ENCODE results near the gene IGF2.
"Not testable (repeated sequence)": the region's sequence is repeated elsewhere in the genome, so short reads cannot be mapped to it uniquely, and the experiment has no call there.

IGF2 gene

GRCh38 chr11:2128511-2129307 lies 10.5 kb downstream of the IGF2 start:
- Histone ChIP-seq H3K9ac (ENCODE audit: low read length) (no peak overlapping the region), H3K4me3 (ENCODE audit: low read depth, low read length) (no peak overlapping the region), H3K36me3 (ENCODE audit: control insufficient read depth, insufficient read depth, low read length) (no peaks in the 10 kb centered on the region), H3K9me3 (ENCODE audit: control insufficient read depth, insufficient read depth, low read depth, low read length) (no peaks in the 10 kb centered on the region), H3K27me3 (ENCODE audit: control insufficient read depth, insufficient read depth, low read length) (peaks cover 18% of the 10 kb centered on the region), H3K4me1 (ENCODE audit: control insufficient read depth, insufficient read depth, low read length) (peaks cover 7% of the 10 kb centered on the region; the same call in 1 of the 2 replicates), H3K27ac (ENCODE audit: low read depth, low read length) (no peak overlapping the region)

GRCh38 chr11:2128130-2128510 lies 11.1 kb downstream of the IGF2 start:
- peaks cover 12% of the 10 kb centered on the region for H3K27me3 ChIP-seq (ENCODE audit: control insufficient read depth, insufficient read depth, low read length)
- 0 out of 2 replicates have a peak, but pooled peaks cover under 1% of the 10 kb centered on the region for H3K4me1 ChIP-seq (ENCODE audit: control insufficient read depth, insufficient read depth, low read length)

GRCh38 chr11:2127482-2128129 lies 11.6 kb downstream of the IGF2 start:
- Histone ChIP-seq H3K4me1 (ENCODE audit: control insufficient read depth, insufficient read depth, low read length) (peaks cover 1% of the 10 kb centered on the region; the same call in 1 of the 2 replicates), H3K27me3 (ENCODE audit: control insufficient read depth, insufficient read depth, low read length) (peaks cover 7% of the 10 kb centered on the region), H3K9ac (ENCODE audit: low read length) (no peak overlapping the region), H3K36me3 (ENCODE audit: control insufficient read depth, insufficient read depth, low read length) (no peaks in the 10 kb centered on the region), H3K9me3 (ENCODE audit: control insufficient read depth, insufficient read depth, low read depth, low read length) (no peaks in the 10 kb centered on the region), H3K27ac (ENCODE audit: low read depth, low read length) (no peak overlapping the region), H3K4me3 (ENCODE audit: low read depth, low read length) (no peak overlapping the region)

More at GRCh38 chr11:2128130-2128510, 11.1 kb downstream of the IGF2 start:
- no peak overlapping the region for H3K9ac ChIP-seq (ENCODE audit: low read length)
- no peak overlapping the region for H3K27ac ChIP-seq (ENCODE audit: low read depth, low read length)
- H3K36me3 ChIP-seq (ENCODE audit: control insufficient read depth, insufficient read depth, low read length): no peaks in the 10 kb centered on the region
- H3K4me3 ChIP-seq (ENCODE audit: low read depth, low read length): no peak overlapping the region
- H3K9me3 ChIP-seq (ENCODE audit: control insufficient read depth, insufficient read depth, low read depth, low read length): no peaks in the 10 kb centered on the region

GRCh38 chr11:2126520-2127085 lies 12.6 kb downstream of the IGF2 start:
- Histone ChIP-seq H3K4me3 (ENCODE audit: low read depth, low read length) (no peak overlapping the region), H3K27me3 (ENCODE audit: control insufficient read depth, insufficient read depth, low read length) (peaks cover 10% of the 10 kb centered on the region)

GRCh38 chr11:2124736-2125484 lies 14.3 kb downstream of the IGF2 start:
- not testable (repeated sequence) for H3K27ac ChIP-seq (ENCODE audit: low read depth, low read length); H3K4me3 ChIP-seq (ENCODE audit: low read depth, low read length); H3K9me3 ChIP-seq (ENCODE audit: control insufficient read depth, insufficient read depth, low read depth, low read length); H3K9ac ChIP-seq (ENCODE audit: low read length); H3K36me3 ChIP-seq (ENCODE audit: control insufficient read depth, insufficient read depth, low read length)
- H3K4me1 ChIP-seq (ENCODE audit: control insufficient read depth, insufficient read depth, low read length): peaks cover 14% of the 10 kb centered on the region; the same call in 1 of the 2 replicates
- H3K27me3 ChIP-seq (ENCODE audit: control insufficient read depth, insufficient read depth, low read length): peaks cover 14% of the 10 kb centered on the region

More at GRCh38 chr11:2126520-2127085, 12.6 kb downstream of the IGF2 start:
- Histone ChIP-seq H3K4me1 (ENCODE audit: control insufficient read depth, insufficient read depth, low read length) (peaks cover 9% of the 10 kb centered on the region; the same call in 1 of the 2 replicates), H3K36me3 (ENCODE audit: control insufficient read depth, insufficient read depth, low read length) (no peaks in the 10 kb centered on the region), H3K9me3 (ENCODE audit: control insufficient read depth, insufficient read depth, low read depth, low read length) (no peaks in the 10 kb centered on the region), H3K9ac (ENCODE audit: low read length) (no peak overlapping the region), H3K27ac (ENCODE audit: low read depth, low read length) (no peak overlapping the region)

- H3K9me3 ChIP-seq (ENCODE audit: control insufficient read depth, insufficient read depth, low read depth, low read length): no peaks in the 10 kb centered on the region
- H3K4me3 ChIP-seq (ENCODE audit: low read depth, low read length): no peak overlapping the region
- H3K4me1 ChIP-seq (ENCODE audit: control insufficient read depth, insufficient read depth, low read length): peaks cover 14% of the 10 kb centered on the region; the same call in 1 of the 2 replicates
- H3K36me3 ChIP-seq (ENCODE audit: control insufficient read depth, insufficient read depth, low read length): no peaks in the 10 kb centered on the region
- no peak overlapping the region for H3K27ac ChIP-seq (ENCODE audit: low read depth, low read length)
- no peak overlapping the region for H3K9ac ChIP-seq (ENCODE audit: low read length)
- H3K27me3 ChIP-seq (ENCODE audit: control insufficient read depth, insufficient read depth, low read length): peaks cover 8% of the 10 kb centered on the region
Measured at GRCh38 chr11:2123628-2123960, 15.6 kb downstream of the IGF2 start.

- Histone ChIP-seq H3K4me1 (ENCODE audit: control insufficient read depth, insufficient read depth, low read length) (peaks cover 14% of the 10 kb centered on the region; the same call in 1 of the 2 replicates), H3K9ac (ENCODE audit: low read length) (no peak overlapping the region), H3K9me3 (ENCODE audit: control insufficient read depth, insufficient read depth, low read depth, low read length) (no peaks in the 10 kb centered on the region), H3K4me3 (ENCODE audit: low read depth, low read length) (no peak overlapping the region), H3K36me3 (ENCODE audit: control insufficient read depth, insufficient read depth, low read length) (no peaks in the 10 kb centered on the region), H3K27me3 (ENCODE audit: control insufficient read depth, insufficient read depth, low read length) (peaks cover 7% of the 10 kb centered on the region), H3K27ac (ENCODE audit: low read depth, low read length) (no peak overlapping the region)
Measured at GRCh38 chr11:2122907-2123627, 16.1 kb downstream of the IGF2 start.

GRCh38 chr11:2122222-2122906 lies 16.8 kb downstream of the IGF2 start:
- Histone ChIP-seq H3K36me3 (ENCODE audit: control insufficient read depth, insufficient read depth, low read length) (no peaks in the 10 kb centered on the region), H3K27ac (ENCODE audit: low read depth, low read length) (no peak overlapping the region), H3K9ac (ENCODE audit: low read length) (no peak overlapping the region), H3K4me1 (ENCODE audit: control insufficient read depth, insufficient read depth, low read length) (peaks cover 14% of the 10 kb centered on the region; the same call in 1 of the 2 replicates), H3K9me3 (ENCODE audit: control insufficient read depth, insufficient read depth, low read depth, low read length) (peaks cover 6% of the 10 kb centered on the region), H3K27me3 (ENCODE audit: control insufficient read depth, insufficient read depth, low read length) (peaks cover 7% of the 10 kb centered on the region), H3K4me3 (ENCODE audit: low read depth, low read length) (peak overlapping the region; percentile 23; the same call in 1 of the 2 replicates)

- Histone ChIP-seq H3K4me1 (ENCODE audit: control insufficient read depth, insufficient read depth, low read length) (peaks cover 14% of the 10 kb centered on the region; the same call in 1 of the 2 replicates), H3K27me3 (ENCODE audit: control insufficient read depth, insufficient read depth, low read length) (peaks cover 7% of the 10 kb centered on the region; the same call in 1 of the 2 replicates), H3K36me3 (ENCODE audit: control insufficient read depth, insufficient read depth, low read length) (no peaks in the 10 kb centered on the region), H3K9ac (ENCODE audit: low read length) (no peak overlapping the region), H3K4me3 (ENCODE audit: low read depth, low read length) (no peak overlapping the region; the same call in 1 of the 2 replicates), H3K27ac (ENCODE audit: low read depth, low read length) (no peak overlapping the region), H3K9me3 (ENCODE audit: control insufficient read depth, insufficient read depth, low read depth, low read length) (peaks cover 13% of the 10 kb centered on the region)
Measured at GRCh38 chr11:2121227-2122130, 17.7 kb downstream of the IGF2 start.

Data from HUES6 (cell line).